ENCODE measurements around the gene CFD. TPM values are rescaled to one million over a fixed set of nuclear protein-coding genes. Genes with fewer than 3 reads are reported as not detected.

Gene CFD
- total RNA-seq, 1 experiment from 2014 or later, result 1.9 TPM

GRCh38 chr19:870963-871401 is 11.5 kb downstream of the CFD start:
- H2BK5ac ChIP-seq (ENCODE audit: insufficient read length, low read length), result no peak overlapping the region
- DNase-seq, result no peak
- no peak overlapping the region for H2BK12ac ChIP-seq (ENCODE audit: insufficient read length, low read depth, low read length)
- H4K8ac ChIP-seq (replicated peaks; ENCODE audit: insufficient read length, low read depth, low read length), result no peak overlapping the region
- H2AK5ac ChIP-seq (ENCODE audit: insufficient read length, low read length), result no peak overlapping the region
- H3T11ph ChIP-seq (ENCODE audit: low read length), result no peak overlapping the region
- no peaks in the 10 kb centered on the region for H3K79me2 ChIP-seq (ENCODE audit: insufficient read depth, low read length)
- WGBS (ENCODE audit: extremely low coverage, insufficient read length, low lambda C conversion rate), result no CpG with 5 or more reads among the region's 28 CpGs
- no peak overlapping the region for H2BK120ac ChIP-seq (ENCODE audit: low read depth, low read length, poor library complexity, severe bottlenecking)
- no peaks in the 10 kb centered on the region for H3K4me1 ChIP-seq (ENCODE audit: insufficient read depth, low read length)
- no peak overlapping the region for H2AFZ ChIP-seq (ENCODE audit: low read length)
- Mint-ChIP-seq H3K4me1 (peaks cover 6 to 20% of the 10 kb centered on the region in 2 experiments), H3K4me3 (no peak overlapping the region), H3K9me3 (peaks cover 6 to 7% of the 10 kb centered on the region in 2 experiments), H3K36me3 (ENCODE audit: insufficient read depth in 1 of 3, low read depth in 3 of 3) (peaks cover 23 to 54% (median 40%) of the 10 kb centered on the region in 3 experiments), H3K27ac (no peak overlapping the region), H3K27me3 (ENCODE audit: low read depth) (no peaks in the 10 kb centered on the region; the same call in 1 of the 2 replicates)
- no peaks in the 10 kb centered on the region for H3K23me2 ChIP-seq (ENCODE audit: insufficient read length, low read depth, low read length, poor library complexity, severe bottlenecking)
- H3K23ac ChIP-seq (ENCODE audit: insufficient read length, low read depth, low read length), result no peak overlapping the region
- H3K27me3 ChIP-seq (ENCODE audit: insufficient read depth, low read length), result no peaks in the 10 kb centered on the region
- no peak overlapping the region for H2BK15ac ChIP-seq (ENCODE audit: low read depth, low read length)
- no peak for TF ChIP-seq CTCF (conservative IDR thresholded peaks at IDR 0.05)
- no peaks in the 10 kb centered on the region for H3K79me1 ChIP-seq (ENCODE audit: insufficient read depth, low read depth, low read length, poor library complexity, severe bottlenecking)
- no peak overlapping the region for H2BK20ac ChIP-seq (ENCODE audit: low read depth, low read length, poor library complexity, severe bottlenecking)
- no peak overlapping the region for H3K4me2 ChIP-seq (ENCODE audit: insufficient read depth, insufficient read length, low read length)
- H3K56ac ChIP-seq (ENCODE audit: insufficient read length, low read depth, low read length), result no peak overlapping the region
- no peak overlapping the region for H3K18ac ChIP-seq (ENCODE audit: insufficient read length, low read depth, low read length)
- H4K20me1 ChIP-seq (ENCODE audit: control insufficient read depth, insufficient read depth, insufficient read length), result no peaks in the 10 kb centered on the region
- no peak overlapping the region for H3K27ac ChIP-seq (ENCODE audit: insufficient read length, low read depth, low read length)
- H3K14ac ChIP-seq (ENCODE audit: insufficient read depth, low read length), result no peak overlapping the region
- H3K9ac ChIP-seq (ENCODE audit: extremely low read depth, insufficient read length, low read length), result no peak overlapping the region
- H4K5ac ChIP-seq (ENCODE audit: insufficient read length, low read depth, low read length), result no peak overlapping the region
- H3K9me3 ChIP-seq (ENCODE audit: control insufficient read depth, low read depth, low read length), result no peaks in the 10 kb centered on the region
- H3K4ac ChIP-seq (ENCODE audit: low read depth, low read length), result no peak overlapping the region
- H4K91ac ChIP-seq (ENCODE audit: insufficient read length, low read depth, low read length), result no peak overlapping the region

All from H9 (cell line).